SU-DHL-6 (cell line): Measurements from ENCODE around the gene GINS2.

ENCODE experiments used
- H2AFZ ChIP-seq: fragments of 200-600 bp; sonication (generic); 2 replicates; pipeline ENCODE4 v1.6.1; 2014; ENCODE audit warnings: low read depth, mild to moderate bottlenecking, moderate library complexity, mixed read lengths, antibody characterized with exemption, low read length; ENCODE audit not compliant: severe bottlenecking
- H3F3A ChIP-seq: fragments of 200-600 bp; shearing (Covaris generic); 2 replicates; pipeline ENCODE4 v1.6.0; 2016; ENCODE audit warnings: antibody characterized with exemption, mild to moderate bottlenecking; ENCODE audit not compliant: insufficient read depth
- H3K27ac ChIP-seq: fragments of 200-600 bp; sonication (generic); 2 replicates; pipeline ENCODE4 v1.5.1; 2016; ENCODE audit warnings: low read depth, mild to moderate bottlenecking, low read length, moderate library complexity, mixed read lengths
- H3K27me3 ChIP-seq: fragments of 200-600 bp; sonication (generic), shearing (Covaris generic); 2 replicates; pipeline ENCODE4 v1.6.0; 2014; ENCODE audit warnings: mild to moderate bottlenecking, low read length
- H3K36me3 ChIP-seq: fragments of 200-600 bp; sonication (generic); 2 replicates; pipeline ENCODE4 v1.6.1; 2014; ENCODE audit warnings: mild to moderate bottlenecking, low read length, mixed read lengths
- H3K4me2 ChIP-seq: fragments of 300-600, 200-600 bp; shearing (Covaris generic), sonication (generic); 2 replicates; pipeline ENCODE4 v1.6.0; 2014; ENCODE audit warnings: low read length, low read depth, mild to moderate bottlenecking; ENCODE audit not compliant: poor library complexity, severe bottlenecking
- H3K4me3 ChIP-seq: fragments of 200-600 bp; sonication (generic); 2 replicates; pipeline ENCODE4 v1.5.1; 2014; ENCODE audit warnings: antibody characterized with exemption, low read length, mild to moderate bottlenecking, mixed read lengths; ENCODE audit not compliant: insufficient read depth, poor library complexity, severe bottlenecking
- H3K79me2 ChIP-seq: fragments of 200-600 bp; sonication (generic); 2 replicates; pipeline ENCODE4 v1.6.1; 2014; ENCODE audit warnings: mild to moderate bottlenecking, low read length, moderate library complexity; ENCODE audit not compliant: insufficient read depth
- H3K9ac ChIP-seq: fragments of 200-600 bp; sonication (generic); 2 replicates; pipeline ENCODE4 v1.7.0; 2014; ENCODE audit warnings: mild to moderate bottlenecking, low read length
- H3K9me2 ChIP-seq: fragments of 200-600 bp; sonication (generic); replicated peaks from 2 replicates; pipeline ENCODE4 v1.6.1; 2014; ENCODE audit warnings: low read length; ENCODE audit not compliant: insufficient read depth
- H3K9me3 ChIP-seq: fragments of 200-600 bp; sonication (generic); 2 replicates; pipeline ENCODE4 v1.6.1; 2014; ENCODE audit warnings: low read length, mixed read lengths; ENCODE audit not compliant: insufficient read depth
- H4K20me1 ChIP-seq: fragments of 200-600 bp; sonication (generic); 2 replicates; pipeline ENCODE4 v1.6.1; 2014; ENCODE audit warnings: low read depth, mild to moderate bottlenecking, antibody characterized with exemption, low read length, moderate library complexity, mixed read lengths
- CTCF ChIP-seq: fragments of 200-600 bp; sonication (generic); IDR thresholded peaks from one replicate; pipeline ENCODE4 v1.5.1; 2017; ENCODE audit warnings: antibody characterized with exemption, mild to moderate bottlenecking, low read length, moderate library complexity; ENCODE audit not compliant: insufficient read depth, poor library complexity, severe bottlenecking
- EZH2phosphoT487 ChIP-seq: fragments of 200-600 bp; sonication (generic), shearing (Covaris generic); conservative IDR thresholded peaks from 2 replicates; pipeline ENCODE4 v1.6.1; 2018; ENCODE audit warnings: mild to moderate bottlenecking, antibody characterized with exemption, low read length, moderate library complexity, mixed read lengths

GINS2 gene

GRCh38 chr16:85657267-85657650 lies 31.5 kb downstream of the GINS2 start:
- Histone ChIP-seq H2AFZ (no peak overlapping the region), H4K20me1 (no peaks in the 10 kb centered on the region), H3K9me2 (no peaks in the 10 kb centered on the region), H3K36me3 (no peaks in the 10 kb centered on the region), H3K4me2 (no peak overlapping the region), H3F3A (no peaks in the 10 kb centered on the region), H3K79me2 (no peaks in the 10 kb centered on the region), H3K9me3 (no peaks in the 10 kb centered on the region), H3K27me3 (no peaks in the 10 kb centered on the region), H3K27ac (no peak overlapping the region), H3K9ac (no peak overlapping the region), H3K4me3 (no peak overlapping the region)
- TF ChIP-seq CTCF (no peak), EZH2phosphoT487 (no peak)

- Histone ChIP-seq H2AFZ (no peak overlapping the region), H3K79me2 (no peaks in the 10 kb centered on the region), H3K4me3 (no peak overlapping the region), H3K9ac (no peak overlapping the region), H3K36me3 (no peaks in the 10 kb centered on the region), H3K9me2 (no peaks in the 10 kb centered on the region), H3K27me3 (no peaks in the 10 kb centered on the region), H3K4me2 (no peak overlapping the region), H4K20me1 (no peaks in the 10 kb centered on the region), H3K9me3 (no peaks in the 10 kb centered on the region), H3F3A (no peaks in the 10 kb centered on the region), H3K27ac (no peak overlapping the region)
- no peak for TF ChIP-seq EZH2phosphoT487
- TF ChIP-seq CTCF, result no peak
Observed at GRCh38 chr16:85656351-85657266, 32.1 kb downstream of the GINS2 start.

- no peak overlapping the region for H3K27ac ChIP-seq
- no peak overlapping the region for H2AFZ ChIP-seq
- H3F3A ChIP-seq, result no peaks in the 10 kb centered on the region
- TF ChIP-seq EZH2phosphoT487, result no peak
- no peak for TF ChIP-seq CTCF
- no peak overlapping the region for H3K9ac ChIP-seq
- H4K20me1 ChIP-seq, result no peaks in the 10 kb centered on the region
- H3K36me3 ChIP-seq, result no peaks in the 10 kb centered on the region
- H3K4me2 ChIP-seq, result no peak overlapping the region
- H3K79me2 ChIP-seq, result no peaks in the 10 kb centered on the region
- no peaks in the 10 kb centered on the region for H3K9me2 ChIP-seq
- H3K27me3 ChIP-seq, result no peaks in the 10 kb centered on the region
- no peaks in the 10 kb centered on the region for H3K9me3 ChIP-seq
- H3K4me3 ChIP-seq, result no peak overlapping the region
Observed at GRCh38 chr16:85655216-85656129, 33.3 kb downstream of the GINS2 start.
